ENCODE results near the gene RPS26. TPM values are rescaled to one million over a fixed set of nuclear protein-coding genes. Genes with fewer than 3 reads are reported as not detected.

RPS26 gene
- total RNA-seq, 1 donor from 2014 or later, result 201 TPM

GRCh38 chr12:56082967-56083366 is 41.2 kb downstream of the RPS26 start:
- H3K4me3 ChIP-seq (ENCODE audit: low read depth, low read length), result no peak overlapping the region
- peaks cover 9% of the 10 kb centered on the region for H3K36me3 ChIP-seq (ENCODE audit: control insufficient read depth, insufficient read depth, low read length)
- no peak for DNase-seq (ENCODE audit: low read depth)
- FAIRE-seq, result no peak
- no peaks in the 10 kb centered on the region for H3K27me3 ChIP-seq (ENCODE audit: control insufficient read depth, insufficient read depth, low read length)
- no peak for TF ChIP-seq CTCF (IDR thresholded peaks at IDR 0.05; ENCODE audit: insufficient read depth, low read length, severe bottlenecking)

GRCh38 chr12:56084958-56085543 is 43.3 kb downstream of the RPS26 start:
- peak; percentile 64 for TF ChIP-seq CTCF (IDR thresholded peaks at IDR 0.05; ENCODE audit: insufficient read depth, low read length, severe bottlenecking)
- FAIRE-seq, result no peak
- no peak overlapping the region for H3K4me3 ChIP-seq (ENCODE audit: low read depth, low read length)
- DNase-seq (ENCODE audit: low read depth), result peak; percentile 18
- no peaks in the 10 kb centered on the region for H3K27me3 ChIP-seq (ENCODE audit: control insufficient read depth, insufficient read depth, low read length)
- H3K36me3 ChIP-seq (ENCODE audit: control insufficient read depth, insufficient read depth, low read length), result peaks cover 12% of the 10 kb centered on the region

GRCh38 chr12:56086096-56086495 is 44.4 kb downstream of the RPS26 start:
- no peaks in the 10 kb centered on the region for H3K27me3 ChIP-seq (ENCODE audit: control insufficient read depth, insufficient read depth, low read length)
- no peak overlapping the region for H3K4me3 ChIP-seq (ENCODE audit: low read depth, low read length)
- peaks cover 12% of the 10 kb centered on the region for H3K36me3 ChIP-seq (ENCODE audit: control insufficient read depth, insufficient read depth, low read length)
- FAIRE-seq (peak; percentile 55), DNase-seq (ENCODE audit: low read depth) (peak; percentile 83)
- TF ChIP-seq CTCF (IDR thresholded peaks at IDR 0.05; ENCODE audit: insufficient read depth, low read length, severe bottlenecking), result no peak

GRCh38 chr12:56086608-56087007 is 44.9 kb downstream of the RPS26 start:
- no peak for TF ChIP-seq CTCF (IDR thresholded peaks at IDR 0.05; ENCODE audit: insufficient read depth, low read length, severe bottlenecking)
- H3K27me3 ChIP-seq (ENCODE audit: control insufficient read depth, insufficient read depth, low read length), result no peaks in the 10 kb centered on the region
- H3K36me3 ChIP-seq (ENCODE audit: control insufficient read depth, insufficient read depth, low read length), result peaks cover 12% of the 10 kb centered on the region
- FAIRE-seq, result no peak
- no peak overlapping the region for H3K4me3 ChIP-seq (ENCODE audit: low read depth, low read length)
- DNase-seq (ENCODE audit: low read depth), result no peak

GRCh38 chr12:56087220-56087619 is 45.5 kb downstream of the RPS26 start:
- TF ChIP-seq CTCF (IDR thresholded peaks at IDR 0.05; ENCODE audit: insufficient read depth, low read length, severe bottlenecking), result no peak
- Histone ChIP-seq H3K27me3 (ENCODE audit: control insufficient read depth, insufficient read depth, low read length) (no peaks in the 10 kb centered on the region), H3K4me3 (ENCODE audit: low read depth, low read length) (no peak overlapping the region), H3K36me3 (ENCODE audit: control insufficient read depth, insufficient read depth, low read length) (peaks cover 12% of the 10 kb centered on the region)
- peak; percentile 37 for DNase-seq (ENCODE audit: low read depth)
- peak; percentile 32 for FAIRE-seq

Other genes starting within 250 kb of the RPS26 start
- 68.7 and 111 TPM in 2 replicates for gene SARNP, start 224.2 kb upstream of the RPS26 start, total RNA-seq
- gene ORMDL2, start 223.9 kb upstream of the RPS26 start, total RNA-seq, result 46.1 and 52.0 TPM in 2 replicates
- 34.3 and 38.4 TPM in 2 replicates for gene DNAJC14, start 212.3 kb upstream of the RPS26 start, total RNA-seq
- gene MMP19, start 199.0 kb upstream of the RPS26 start, total RNA-seq, result 0.13 and 0.53 TPM in 2 replicates
- gene PYM1, start 114.0 kb upstream of the RPS26 start, total RNA-seq, result 34.0 and 56.3 TPM in 2 replicates
- 81.9 and 88.5 TPM in 2 replicates for gene DGKA, start 110.8 kb upstream of the RPS26 start, total RNA-seq
- 1.8 and 2.6 TPM in 2 replicates for gene PMEL, start 75.9 kb upstream of the RPS26 start, total RNA-seq
- 5.2 and 6.8 TPM in 2 replicates for gene CDK2, start 75.1 kb upstream of the RPS26 start, total RNA-seq
- gene RAB5B, start 67.8 kb upstream of the RPS26 start, total RNA-seq, result 30.8 and 48.8 TPM in 2 replicates
- 2.1 and 3.6 TPM in 2 replicates for gene SUOX, start 44.6 kb upstream of the RPS26 start, total RNA-seq
- 0.26 and 0.64 TPM in 2 replicates for gene IKZF4, start 20.9 kb upstream of the RPS26 start, total RNA-seq
- 21.1 and 59.8 TPM in 2 replicates for gene ERBB3, start 38.2 kb downstream of the RPS26 start, total RNA-seq
- 168 and 172 TPM in 2 replicates for gene PA2G4, start 62.6 kb downstream of the RPS26 start, total RNA-seq
- 3,411 and 3,733 TPM in 2 replicates for gene RPL41, start 74.7 kb downstream of the RPS26 start, total RNA-seq
- gene ZC3H10, start 76.3 kb downstream of the RPS26 start, total RNA-seq, result 3.5 and 4.5 TPM in 2 replicates
- 253 and 304 TPM in 2 replicates for gene ESYT1, start 86.3 kb downstream of the RPS26 start, total RNA-seq
- gene MYL6B, start 110.7 kb downstream of the RPS26 start, total RNA-seq, result 27.4 and 33.5 TPM in 2 replicates
- 590 and 1,212 TPM in 2 replicates for gene MYL6, start 116.4 kb downstream of the RPS26 start, total RNA-seq
- 14.0 and 20.4 TPM in 2 replicates for gene SMARCC2, start 147.6 kb downstream of the RPS26 start, total RNA-seq
- gene RNF41, start 180.0 kb downstream of the RPS26 start, total RNA-seq, result 102 and 158 TPM in 2 replicates
- gene NABP2, start 182.4 kb downstream of the RPS26 start, total RNA-seq, result 25.3 and 40.5 TPM in 2 replicates
- 0.13 and 0.26 TPM in 2 replicates for gene SLC39A5, start 188.1 kb downstream of the RPS26 start, total RNA-seq
- gene ANKRD52, start 216.5 kb downstream of the RPS26 start, total RNA-seq, result 6.8 and 11.3 TPM in 2 replicates
- 2.7 and 5.3 TPM in 2 replicates for gene COQ10A, start 225.0 kb downstream of the RPS26 start, total RNA-seq